ENCODE measurements around the gene USH1G. TPM values are rescaled to one million over a fixed set of nuclear protein-coding genes. Genes with fewer than 3 reads are reported as not detected.

Gene USH1G
- total RNA-seq, 1 experiment from 2014 or later: 2.7 TPM

GRCh38 chr17:74893936-74894671 lies 29.0 kb downstream of the USH1G start:
- no CpG with 5 or more reads among the region's 22 CpGs for WGBS (ENCODE audit: extremely low coverage, insufficient read length, low lambda C conversion rate)
- H4K91ac ChIP-seq (ENCODE audit: insufficient read length, low read depth, low read length): no peak overlapping the region
- no peak overlapping the region for H3K23ac ChIP-seq (ENCODE audit: insufficient read length, low read depth, low read length)
- H3K9me3 Mint-ChIP-seq: no peaks in the 10 kb centered on the region
- no peak overlapping the region for H3K27ac ChIP-seq (ENCODE audit: insufficient read length, low read depth, low read length)
- no peak overlapping the region for H3T11ph ChIP-seq (ENCODE audit: low read length)
- no peak overlapping the region for H3K14ac ChIP-seq (ENCODE audit: insufficient read depth, low read length)
- no peak overlapping the region for H2BK20ac ChIP-seq (ENCODE audit: low read depth, low read length, poor library complexity, severe bottlenecking)
- no peak overlapping the region for H2AFZ ChIP-seq (ENCODE audit: low read length)
- H2BK15ac ChIP-seq (ENCODE audit: low read depth, low read length): no peak overlapping the region
- H3K4me1 Mint-ChIP-seq: peaks cover 4 to 10% of the 10 kb centered on the region in 2 experiments
- H3K23me2 ChIP-seq (ENCODE audit: insufficient read length, low read depth, low read length, poor library complexity, severe bottlenecking): peaks cover 8% of the 10 kb centered on the region
- peaks cover 27% of the 10 kb centered on the region; the same call in 1 of the 2 replicates for H3K27me3 ChIP-seq (ENCODE audit: insufficient read depth, low read length)
- H3K4me2 ChIP-seq (ENCODE audit: insufficient read depth, insufficient read length, low read length): peak overlapping the region; percentile 78
- H3K79me1 ChIP-seq (ENCODE audit: insufficient read depth, low read depth, low read length, poor library complexity, severe bottlenecking): no peaks in the 10 kb centered on the region
- H2BK12ac ChIP-seq (ENCODE audit: insufficient read length, low read depth, low read length): no peak overlapping the region
- H3K27ac Mint-ChIP-seq: no peak overlapping the region
- no peak overlapping the region for H3K9ac ChIP-seq (ENCODE audit: extremely low read depth, insufficient read length, low read length)
- peaks cover 85% of the 10 kb centered on the region for H3K27me3 Mint-ChIP-seq (ENCODE audit: low read depth)
- H2AK5ac ChIP-seq (ENCODE audit: insufficient read length, low read length): no peak overlapping the region
- no peak overlapping the region for H4K8ac ChIP-seq (replicated peaks; ENCODE audit: insufficient read length, low read depth, low read length)
- no peak overlapping the region for H2BK5ac ChIP-seq (ENCODE audit: insufficient read length, low read length)
- H4K20me1 ChIP-seq (ENCODE audit: control insufficient read depth, insufficient read depth, insufficient read length): no peaks in the 10 kb centered on the region
- H4K5ac ChIP-seq (ENCODE audit: insufficient read length, low read depth, low read length): no peak overlapping the region
- no peaks in the 10 kb centered on the region for H3K36me3 Mint-ChIP-seq (ENCODE audit: insufficient read depth in 1 of 3, low read depth in 3 of 3)
- no peaks in the 10 kb centered on the region for H3K79me2 ChIP-seq (ENCODE audit: insufficient read depth, low read length)
- no peak for TF ChIP-seq CTCF (conservative IDR thresholded peaks at IDR 0.05)
- DNase-seq: no peak
- no peaks in the 10 kb centered on the region for H3K4me1 ChIP-seq (ENCODE audit: insufficient read depth, low read length)
- peak overlapping the region; percentile 58 to 83 for H3K4me3 Mint-ChIP-seq
- H3K18ac ChIP-seq (ENCODE audit: insufficient read length, low read depth, low read length): no peak overlapping the region
- H3K9me3 ChIP-seq (ENCODE audit: control insufficient read depth, low read depth, low read length): no peaks in the 10 kb centered on the region
- no peak overlapping the region for H3K4ac ChIP-seq (ENCODE audit: low read depth, low read length)
- no peak overlapping the region for H3K56ac ChIP-seq (ENCODE audit: insufficient read length, low read depth, low read length)
- H2BK120ac ChIP-seq (ENCODE audit: low read depth, low read length, poor library complexity, severe bottlenecking): no peak overlapping the region

All from H9 (cell line).